Ureter (tissue), 1 donor: ENCODE measurements around the gene NUDT4B. TPM values are rescaled to one million over a fixed set of nuclear protein-coding genes. Genes with fewer than 3 reads are reported as not detected.
"Not testable (repeated sequence)": the region's sequence is repeated elsewhere in the genome, so short reads cannot be mapped to it uniquely, and the experiment has no call there.

ENCODE experiments used
- DNase-seq: peaks from one replicate; pipeline ENCODE4 v3.0.0-alpha.2; 2020; ENCODE audit warnings: low spot score
- total RNA-seq: library from RNA; stranded (reverse); gene quantifications from one replicate; pipeline ENCODE4 v1.2.4, GENCODE V29; 2023
- donor health status: DM: yes; HTN: yes; CAD: no.

NUDT4B gene
- total RNA-seq, 1 donor from 2014 or later, result not detected

GRCh38 chr1:148735538-148735937 lies 13.0 kb upstream of the NUDT4B start:
- DNase-seq, result not testable (repeated sequence)

DNA sequence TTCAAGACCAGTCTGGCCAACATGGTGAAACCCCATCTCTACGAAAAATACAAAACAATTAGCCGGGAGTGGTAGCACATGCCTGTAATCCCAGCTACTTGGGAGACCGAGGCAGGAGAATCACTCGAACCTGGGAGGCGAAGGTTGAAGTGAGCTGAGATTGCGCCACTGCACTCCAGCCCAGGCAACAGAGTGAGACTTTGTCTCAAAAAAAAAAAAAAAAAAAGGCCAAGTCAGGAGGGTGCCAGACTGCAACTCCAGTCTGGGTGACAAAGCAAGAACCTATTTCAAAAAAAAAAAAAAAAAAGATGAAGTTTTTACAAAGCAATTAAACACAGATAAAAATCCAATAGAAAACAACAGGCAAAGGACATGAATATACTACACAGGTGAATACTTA lies 9.9 kb upstream of the NUDT4B start:
- DNase-seq, result not testable (repeated sequence)

GRCh38 chr1:148743200-148743599 lies 5.4 kb upstream of the NUDT4B start:
- not testable (repeated sequence) for DNase-seq

GRCh38 chr1:148743726-148744720 lies 4.6 kb upstream of the NUDT4B start:
- DNase-seq, result not testable (repeated sequence)

GRCh38 chr1:148749335-148749681 lies 734 bp downstream of the NUDT4B start:
- not testable (repeated sequence) for DNase-seq

DNA sequence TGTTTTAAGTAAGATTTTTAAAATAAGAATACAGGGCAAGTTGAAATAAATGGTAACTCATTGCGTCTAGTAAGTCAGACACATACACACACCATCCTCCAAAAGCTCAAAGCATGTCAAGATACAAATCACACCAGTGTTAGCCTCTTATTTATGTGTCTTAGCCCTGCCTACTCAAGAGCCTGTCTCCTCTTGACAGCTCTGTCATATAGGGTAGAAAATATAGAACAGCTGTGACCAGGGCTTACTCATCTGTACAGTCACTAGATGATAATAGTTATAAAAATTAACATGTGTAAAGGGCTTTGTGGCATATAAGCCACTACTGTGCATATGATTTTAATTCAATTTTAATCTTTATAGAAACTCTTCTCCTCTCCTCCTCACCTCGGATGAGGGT lies 7.7 kb downstream of the NUDT4B start:
- DNase-seq, result not testable (repeated sequence)

- not testable (repeated sequence) for DNase-seq
Measured at GRCh38 chr1:148757446-148757845, 8.9 kb downstream of the NUDT4B start.

DNA sequence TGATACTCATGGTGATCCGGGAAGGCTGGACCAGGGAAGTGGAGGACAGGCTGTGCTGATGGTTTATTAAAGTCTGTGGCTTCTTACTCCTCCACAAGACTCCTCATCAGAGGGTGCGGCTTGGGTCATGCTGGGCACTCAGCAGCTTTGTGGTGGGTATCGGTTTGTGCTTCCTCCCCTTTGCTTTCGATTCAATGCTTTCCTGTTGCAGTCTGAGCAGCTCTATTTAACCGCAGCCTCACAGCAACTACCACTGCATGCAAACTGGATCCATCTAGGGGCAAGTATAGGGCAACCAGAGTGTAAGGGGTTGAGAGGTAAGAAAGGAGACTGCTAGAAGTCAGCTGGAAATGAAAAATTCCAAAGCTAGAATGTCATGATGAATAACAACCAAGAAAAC lies 9.8 kb downstream of the NUDT4B start:
- DNase-seq, result not testable (repeated sequence)

- DNase-seq, result not testable (repeated sequence)
Measured at GRCh38 chr1:148758925-148759324, 10.4 kb downstream of the NUDT4B start.

DNA sequence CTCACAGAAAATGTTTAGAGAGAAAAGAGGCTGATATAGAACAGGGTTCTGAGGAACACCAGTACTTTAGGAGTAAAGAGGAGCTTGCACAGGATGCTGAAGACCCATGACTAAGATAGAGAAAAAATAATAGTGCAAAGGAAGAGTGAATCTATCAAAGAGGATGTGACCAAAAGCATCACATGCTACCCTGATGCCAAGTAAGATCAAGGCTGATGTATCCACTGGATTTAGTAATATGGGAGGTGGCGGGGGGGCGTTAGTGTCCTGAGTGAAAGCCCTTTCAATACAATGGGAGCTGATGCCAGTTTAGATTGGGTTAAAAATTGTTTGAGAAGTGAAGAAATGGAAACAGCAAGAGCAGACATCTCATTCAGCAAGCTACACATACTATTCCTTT lies 11.2 kb downstream of the NUDT4B start:
- DNase-seq, result peak; percentile 36

DNA sequence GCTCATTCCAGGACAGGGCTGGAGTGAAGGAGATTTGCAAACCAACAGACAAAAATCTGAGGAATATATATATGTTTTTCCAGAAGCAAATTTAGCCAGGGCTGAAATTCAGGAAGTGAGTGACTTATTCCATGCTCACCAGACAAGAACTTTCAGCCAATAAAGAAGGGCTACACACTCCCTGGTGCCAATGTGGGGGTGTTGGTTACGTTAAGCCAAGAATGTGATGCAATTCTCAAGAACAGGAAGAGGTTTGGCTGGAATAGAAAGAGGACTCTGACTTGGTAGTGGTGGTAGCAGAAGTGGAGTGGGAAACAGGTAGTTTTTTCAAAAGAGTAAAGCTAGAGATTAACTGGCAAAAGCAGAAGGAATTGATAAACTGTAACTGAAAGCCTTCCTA lies 11.6 kb downstream of the NUDT4B start:
- DNase-seq, result not testable (repeated sequence)

- not testable (repeated sequence) for DNase-seq
Measured at GRCh38 chr1:148761360-148761759, 12.8 kb downstream of the NUDT4B start.

GRCh38 chr1:148765238-148766019 lies 16.9 kb downstream of the NUDT4B start:
- DNase-seq, result not testable (repeated sequence)

DNA sequence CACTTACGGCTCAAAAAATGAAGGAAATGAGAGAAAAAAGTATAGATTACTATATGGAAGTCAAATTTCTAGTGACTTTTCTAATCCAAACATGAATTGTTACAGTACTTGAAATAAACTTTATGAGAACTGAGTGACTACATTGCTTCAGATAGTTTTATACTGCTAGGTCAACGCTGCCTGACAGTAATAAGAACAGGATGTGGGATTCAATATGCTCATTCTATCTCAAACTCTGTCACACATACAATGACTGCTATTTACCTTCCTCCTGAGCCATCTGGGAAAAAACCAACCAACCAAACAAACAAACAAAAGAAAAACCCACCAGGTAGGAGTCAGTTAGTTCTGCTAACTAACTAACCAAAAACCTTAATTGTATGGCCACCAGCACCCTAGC lies 20.0 kb downstream of the NUDT4B start:
- DNase-seq, result not testable (repeated sequence)

DNA sequence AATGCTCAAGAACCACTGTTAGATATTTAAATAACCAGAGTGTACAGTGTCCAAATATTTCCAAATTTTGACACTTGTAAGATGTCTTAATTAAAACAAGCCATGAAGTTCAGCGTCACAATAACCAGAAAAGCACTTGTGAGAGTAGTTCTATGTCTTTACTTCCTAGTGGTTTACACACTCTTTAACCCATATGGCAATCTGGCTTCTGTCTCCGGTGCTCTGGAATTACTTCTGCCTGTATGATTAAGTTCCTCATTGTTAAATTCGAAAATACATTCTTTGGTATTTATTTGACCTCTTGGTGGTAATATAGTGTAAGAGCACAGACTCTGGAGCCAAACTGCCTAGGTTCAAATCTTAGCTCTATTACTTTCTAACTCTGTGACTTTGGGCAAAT lies 20.9 kb downstream of the NUDT4B start:
- DNase-seq, result not testable (repeated sequence)

DNA sequence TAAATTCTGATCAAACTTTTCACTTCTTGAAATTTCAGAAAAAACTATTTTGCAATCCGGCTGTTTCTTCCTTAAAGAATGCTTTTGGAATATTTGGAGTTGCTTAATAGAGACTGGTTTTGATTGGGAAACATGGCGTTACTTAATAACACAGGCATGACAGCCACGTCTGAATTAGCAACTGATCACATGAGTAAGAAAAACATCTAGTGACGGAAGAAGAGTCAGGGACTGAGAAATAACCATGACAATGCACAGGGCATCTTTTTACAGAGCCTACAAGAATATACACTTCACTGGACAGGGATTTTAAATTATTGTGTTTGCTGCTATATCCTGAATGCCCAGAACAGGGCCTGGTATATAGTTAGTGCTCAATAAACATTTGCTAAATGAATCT lies 25.1 kb downstream of the NUDT4B start:
- DNase-seq, result not testable (repeated sequence)

DNA sequence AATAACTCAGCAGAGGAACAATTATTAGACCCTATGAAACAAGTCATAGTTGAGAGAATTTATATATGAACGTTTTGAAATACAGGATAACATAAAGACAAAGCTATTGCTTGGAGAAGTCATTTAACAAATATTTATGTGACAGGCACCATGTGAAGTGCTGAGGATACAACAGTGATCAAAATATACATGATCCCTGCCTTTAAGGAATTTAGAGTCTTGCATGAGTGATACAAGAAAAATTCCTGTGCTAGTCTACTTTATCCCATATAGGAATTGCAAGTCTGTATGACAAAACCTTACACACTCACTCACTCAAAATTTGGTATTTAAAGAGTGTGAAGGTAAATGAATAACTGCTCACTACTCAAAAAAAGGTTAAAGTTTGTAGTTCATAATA lies 25.5 kb downstream of the NUDT4B start:
- not testable (repeated sequence) for DNase-seq

DNA sequence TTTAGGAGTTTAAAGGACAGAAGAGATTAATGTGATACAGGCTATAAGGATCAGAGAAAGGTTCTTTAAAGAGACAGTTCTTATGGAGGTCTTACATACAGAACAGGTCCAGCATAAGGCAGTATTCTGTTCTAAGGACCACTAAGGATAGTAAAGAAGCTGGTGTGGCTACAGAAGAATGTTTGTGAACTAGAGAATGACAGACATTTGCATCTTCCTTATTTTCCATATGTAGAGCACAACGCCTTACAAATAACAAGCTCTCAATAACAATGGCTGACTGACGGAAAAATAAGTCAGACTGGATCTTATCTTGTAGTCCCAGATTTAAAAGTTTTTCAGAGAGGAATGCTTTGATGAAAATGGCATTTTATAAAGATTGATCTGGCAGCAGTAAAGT lies 26.7 kb downstream of the NUDT4B start:
- not testable (repeated sequence) for DNase-seq

DNA sequence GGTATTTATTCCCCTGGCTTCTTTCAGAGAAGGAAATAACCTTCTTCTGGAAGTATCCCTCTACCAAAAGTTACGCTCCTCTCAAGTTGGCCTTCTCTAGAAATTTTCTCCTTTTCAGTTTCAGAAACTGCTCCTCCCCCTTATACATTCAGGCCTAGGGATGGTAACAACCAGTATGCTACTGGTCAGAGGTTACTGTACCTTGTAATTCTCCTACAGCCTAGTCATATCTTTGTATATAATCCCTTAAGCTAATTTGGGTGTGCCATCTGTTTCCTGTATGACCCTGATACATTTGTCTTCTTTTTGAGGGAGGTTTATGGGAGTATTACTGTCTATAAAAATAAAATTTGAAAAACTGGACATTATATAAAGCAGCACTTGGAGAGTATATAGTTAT lies 29.1 kb downstream of the NUDT4B start:
- not testable (repeated sequence) for DNase-seq

- not testable (repeated sequence) for DNase-seq
Measured at GRCh38 chr1:148780404-148780803, 31.8 kb downstream of the NUDT4B start.

GRCh38 chr1:148791543-148792099 lies 43.0 kb downstream of the NUDT4B start:
- DNase-seq, result not testable (repeated sequence)

DNA sequence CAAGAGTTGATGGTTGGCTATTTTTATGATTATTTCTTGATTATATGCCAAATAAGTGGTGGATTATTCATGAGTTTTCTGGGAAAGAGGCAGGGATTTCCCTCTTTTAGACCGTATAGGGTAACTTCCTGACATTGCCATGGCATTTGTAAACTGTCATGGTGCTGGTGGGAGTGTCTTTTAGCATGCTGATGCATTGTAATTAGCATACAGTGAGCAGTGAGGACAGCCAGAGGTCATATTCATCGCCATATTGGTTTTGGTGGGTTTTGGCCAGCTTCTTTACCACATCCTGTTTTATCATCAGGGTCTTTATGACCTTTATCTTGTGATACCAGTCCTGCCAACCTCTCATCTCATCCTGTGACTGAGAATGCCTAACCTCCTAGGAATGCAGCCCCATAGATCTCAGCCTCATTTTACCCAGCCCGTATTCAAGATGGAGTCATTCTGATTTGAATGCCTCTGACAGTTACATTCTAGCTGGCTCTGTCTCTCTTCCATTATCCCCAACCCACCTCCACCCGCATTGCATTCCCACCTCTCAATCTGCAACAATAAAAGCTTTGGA lies 45.3 kb downstream of the NUDT4B start:
- not testable (repeated sequence) for DNase-seq
